ENCODE measurements around the gene AQP2. TPM values are rescaled to one million over a fixed set of nuclear protein-coding genes. Genes with fewer than 3 reads are reported as not detected.

The AQP2 gene
- total RNA-seq, 1 donor from 2014 or later = not detected

- peaks cover 3% of the 10 kb centered on the region for H3K27me3 Mint-ChIP-seq (ENCODE audit: low read depth)
- DNase-seq (ENCODE audit: low read depth, low spot score) = no peak
- H3K4me1 Mint-ChIP-seq = peaks cover 4% of the 10 kb centered on the region
- no peak overlapping the region for H3K4me3 Mint-ChIP-seq
- TF ChIP-seq CTCF (conservative IDR thresholded peaks at IDR 0.05) = no peak
- H3K27ac Mint-ChIP-seq (ENCODE audit: unreplicated experiment) = peak overlapping the region; percentile 71
- no peaks in the 10 kb centered on the region for H3K36me3 Mint-ChIP-seq (ENCODE audit: low read depth)
- no peaks in the 10 kb centered on the region for H3K9me3 Mint-ChIP-seq
Measured at GRCh38 chr12:49925433-49926204, 24.9 kb upstream of the AQP2 start.

- Mint-ChIP-seq H3K36me3 (ENCODE audit: low read depth) (no peaks in the 10 kb centered on the region), H3K4me3 (no peak overlapping the region), H3K27ac (ENCODE audit: unreplicated experiment) (no peak overlapping the region), H3K27me3 (ENCODE audit: low read depth) (no peaks in the 10 kb centered on the region), H3K4me1 (no peaks in the 10 kb centered on the region), H3K9me3 (no peaks in the 10 kb centered on the region)
- TF ChIP-seq CTCF (conservative IDR thresholded peaks at IDR 0.05) = no peak
- DNase-seq (ENCODE audit: low read depth, low spot score) = no peak
Measured at GRCh38 chr12:49928471-49928870, 22.1 kb upstream of the AQP2 start.

DNA sequence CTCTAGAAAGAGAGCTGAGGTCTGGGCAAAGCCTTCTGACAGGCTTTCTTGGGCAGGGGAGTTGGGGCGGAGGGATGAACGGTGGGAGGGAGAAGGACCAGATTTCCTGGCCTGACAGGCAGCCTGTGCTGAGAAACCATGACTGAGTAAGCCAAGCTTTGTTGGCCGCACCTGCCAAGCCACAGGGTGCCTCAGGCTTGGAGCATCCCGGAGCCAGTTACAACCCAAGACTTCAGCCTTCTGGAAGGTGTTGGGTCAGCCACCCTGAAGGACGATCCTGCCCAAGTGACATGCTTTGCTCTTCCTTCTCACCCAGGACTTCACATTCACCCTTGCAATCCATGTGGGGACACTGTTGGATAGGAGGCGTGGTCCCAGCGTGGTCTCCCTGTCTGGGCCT lies 21.0 kb upstream of the AQP2 start:
- no peak overlapping the region for H3K4me3 Mint-ChIP-seq
- DNase-seq (ENCODE audit: low read depth, low spot score) = no peak
- no peak overlapping the region for H3K27ac Mint-ChIP-seq (ENCODE audit: unreplicated experiment)
- H3K36me3 Mint-ChIP-seq (ENCODE audit: low read depth) = no peaks in the 10 kb centered on the region
- no peaks in the 10 kb centered on the region for H3K27me3 Mint-ChIP-seq (ENCODE audit: low read depth)
- TF ChIP-seq CTCF (conservative IDR thresholded peaks at IDR 0.05) = no peak
- peaks cover 1% of the 10 kb centered on the region for H3K9me3 Mint-ChIP-seq
- no peaks in the 10 kb centered on the region for H3K4me1 Mint-ChIP-seq

- no peak overlapping the region for H3K27ac Mint-ChIP-seq (ENCODE audit: unreplicated experiment)
- no peak overlapping the region for H3K4me3 Mint-ChIP-seq
- H3K4me1 Mint-ChIP-seq = no peaks in the 10 kb centered on the region
- no peaks in the 10 kb centered on the region for H3K27me3 Mint-ChIP-seq (ENCODE audit: low read depth)
- peaks cover 4% of the 10 kb centered on the region for H3K9me3 Mint-ChIP-seq
- TF ChIP-seq CTCF (conservative IDR thresholded peaks at IDR 0.05) = no peak
- no peak for DNase-seq (ENCODE audit: low read depth, low spot score)
- no peaks in the 10 kb centered on the region for H3K36me3 Mint-ChIP-seq (ENCODE audit: low read depth)
Measured at GRCh38 chr12:49930515-49931288, 19.8 kb upstream of the AQP2 start.

- no peak overlapping the region for H3K4me3 Mint-ChIP-seq
- no peak for DNase-seq (ENCODE audit: low read depth, low spot score)
- H3K36me3 Mint-ChIP-seq (ENCODE audit: low read depth) = no peaks in the 10 kb centered on the region
- no peak overlapping the region for H3K27ac Mint-ChIP-seq (ENCODE audit: unreplicated experiment)
- no peaks in the 10 kb centered on the region for H3K27me3 Mint-ChIP-seq (ENCODE audit: low read depth)
- no peaks in the 10 kb centered on the region for H3K4me1 Mint-ChIP-seq
- H3K9me3 Mint-ChIP-seq = peaks cover 4% of the 10 kb centered on the region
- TF ChIP-seq CTCF (conservative IDR thresholded peaks at IDR 0.05) = no peak
Measured at GRCh38 chr12:49932023-49932422, 18.5 kb upstream of the AQP2 start.

Data from neural crest cell (in vitro differentiated cells).